ENCODE measurements around the gene ADAP1. TPM values are rescaled to one million over a fixed set of nuclear protein-coding genes. Genes with fewer than 3 reads are reported as not detected.

ADAP1 gene
- polyA plus RNA-seq, 1 donor (not counting 4 experiments of a cell fraction or from before 2014, with no cell fraction given) = 4.3 TPM

DNA sequence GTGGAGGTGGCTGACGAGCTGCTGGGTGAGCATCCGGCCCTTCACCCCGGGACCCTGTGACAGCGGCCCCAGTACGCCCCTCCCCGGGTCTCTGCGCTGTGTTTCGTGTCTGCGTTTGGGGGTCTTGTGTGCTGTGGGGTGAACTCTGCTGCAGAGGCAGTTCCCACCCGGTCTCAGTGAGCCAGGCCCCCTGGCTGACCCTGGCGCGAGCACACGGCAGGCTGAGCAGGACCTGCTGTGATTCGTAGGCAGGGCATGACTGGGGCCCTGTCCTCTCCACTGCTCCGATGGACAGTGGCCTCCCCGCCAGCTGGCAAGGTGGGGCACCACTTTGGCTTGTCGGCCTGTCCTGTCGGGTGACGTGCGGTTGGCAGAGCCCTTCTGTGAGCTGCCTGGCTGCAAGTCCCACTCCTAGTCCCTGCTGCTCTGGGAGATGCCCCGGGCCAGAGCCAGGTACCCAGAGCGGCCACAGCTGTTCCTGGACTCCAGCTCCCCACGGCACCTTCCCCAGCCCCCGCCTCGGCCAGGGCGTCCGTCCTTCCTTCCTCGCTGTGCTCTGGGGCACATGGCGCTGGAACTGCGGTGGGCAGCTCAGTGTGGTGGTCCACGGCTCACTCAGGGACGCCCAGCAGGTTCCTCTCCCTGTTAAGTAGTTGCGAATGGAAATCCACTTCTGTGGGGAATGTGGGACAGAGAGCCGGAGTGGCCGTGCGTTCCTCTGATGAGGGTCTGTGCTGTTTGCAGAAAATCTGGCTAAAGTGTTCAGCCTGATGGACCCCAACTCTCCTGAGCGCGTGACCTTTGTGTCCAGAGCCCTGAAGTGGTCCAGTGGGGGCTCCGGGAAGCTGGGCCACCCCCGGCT is 67.6 kb downstream of the ADAP1 start:
- FAIRE-seq (no peak), DNase-seq (ENCODE audit: low read depth, low spot score) (no peak)
- Histone ChIP-seq H3K4me3 (ENCODE audit: control insufficient read depth in 2 of 3, extremely low read depth in 1 of 3, insufficient read depth in 2 of 3, low read depth in 1 of 3, low read length in 3 of 3) (no peak overlapping the region), H3K4me1 (ENCODE audit: control insufficient read depth, extremely low read depth, insufficient read depth, low read length) (no peaks in the 10 kb centered on the region), H2AFZ (ENCODE audit: control insufficient read depth, low read length) (no peak overlapping the region), H4K20me1 (ENCODE audit: control insufficient read depth, extremely low read depth, insufficient read depth, low read length) (peaks cover 14% of the 10 kb centered on the region), H3K79me2 (ENCODE audit: control insufficient read depth, insufficient read depth, low read length) (peaks cover 72% of the 10 kb centered on the region), H3K27ac (ENCODE audit: control insufficient read depth, insufficient read depth, low read length) (no peak overlapping the region), H3K27me3 (ENCODE audit: control insufficient read depth, extremely low read depth, insufficient read depth, low read length) (no peaks in the 10 kb centered on the region), H3K36me3 (ENCODE audit: control insufficient read depth in 2 of 2, extremely low read depth in 1 of 2, insufficient read depth in 2 of 2, low read length in 2 of 2) (peaks cover 21 to 22% of the 10 kb centered on the region in 2 experiments), H3K9me1 (ENCODE audit: control insufficient read depth, extremely low read depth, insufficient read depth, low read length) (no peaks in the 10 kb centered on the region), H3K4me2 (ENCODE audit: control insufficient read depth, extremely low read depth, insufficient read depth, low read depth, low read length) (no peak overlapping the region), H3K9ac (ENCODE audit: control insufficient read depth, extremely low read depth, insufficient read depth, low read length) (no peak overlapping the region), H3K9me3 (ENCODE audit: control insufficient read depth, low read depth, low read length) (no peaks in the 10 kb centered on the region)
- no peak for TF ChIP-seq CTCF (optimal IDR thresholded peaks at IDR 0.05 in 1 of 3, IDR thresholded peaks at IDR 0.05 in 1 of 3, conservative IDR thresholded peaks at IDR 0.05 in 1 of 3; ENCODE audit: extremely low read depth in 1 of 3, insufficient read depth in 2 of 3, low read length in 3 of 3)
- TF ChIP-seq EZH2 (IDR thresholded peaks at IDR 0.05; ENCODE audit: low read length) = no peak
- dilution Hi-C loops (cut with MboI; ENCODE audit: extremely low pct_ligation_motif_present, low sequenced_read_pairs) = no loop called here

- DNase-seq (ENCODE audit: low read depth, low spot score) = no peak
- Histone ChIP-seq H3K4me1 (ENCODE audit: control insufficient read depth, extremely low read depth, insufficient read depth, low read length) (no peaks in the 10 kb centered on the region), H3K79me2 (ENCODE audit: control insufficient read depth, insufficient read depth, low read length) (peaks cover 80% of the 10 kb centered on the region)
Measured at GRCh38 chr7:885893-886625, 68.4 kb downstream of the ADAP1 start.

More at GRCh38 chr7:885893-886625, 68.4 kb downstream of the ADAP1 start:
- no peak overlapping the region for H3K4me2 ChIP-seq (ENCODE audit: control insufficient read depth, extremely low read depth, insufficient read depth, low read depth, low read length)
- TF ChIP-seq CTCF (optimal IDR thresholded peaks at IDR 0.05 in 1 of 3, IDR thresholded peaks at IDR 0.05 in 1 of 3, conservative IDR thresholded peaks at IDR 0.05 in 1 of 3; ENCODE audit: extremely low read depth in 1 of 3, insufficient read depth in 2 of 3, low read length in 3 of 3) = no peak
- TF ChIP-seq EZH2 (IDR thresholded peaks at IDR 0.05; ENCODE audit: low read length) = no peak
- no peak overlapping the region for H3K4me3 ChIP-seq (ENCODE audit: control insufficient read depth in 2 of 3, extremely low read depth in 1 of 3, insufficient read depth in 2 of 3, low read depth in 1 of 3, low read length in 3 of 3)
- dilution Hi-C loops (cut with MboI; ENCODE audit: extremely low pct_ligation_motif_present, low sequenced_read_pairs) = no loop called here
- no peaks in the 10 kb centered on the region for H3K9me3 ChIP-seq (ENCODE audit: control insufficient read depth, low read depth, low read length)
- H3K36me3 ChIP-seq (ENCODE audit: control insufficient read depth in 2 of 2, extremely low read depth in 1 of 2, insufficient read depth in 2 of 2, low read length in 2 of 2) = peaks cover 16 to 18% of the 10 kb centered on the region in 2 experiments
- no peak overlapping the region for H3K9ac ChIP-seq (ENCODE audit: control insufficient read depth, extremely low read depth, insufficient read depth, low read length)
- FAIRE-seq = no peak
- no peak overlapping the region for H3K27ac ChIP-seq (ENCODE audit: control insufficient read depth, insufficient read depth, low read length)
- H2AFZ ChIP-seq (ENCODE audit: control insufficient read depth, low read length) = no peak overlapping the region
- H4K20me1 ChIP-seq (ENCODE audit: control insufficient read depth, extremely low read depth, insufficient read depth, low read length) = peaks cover 14% of the 10 kb centered on the region
- H3K9me1 ChIP-seq (ENCODE audit: control insufficient read depth, extremely low read depth, insufficient read depth, low read length) = no peaks in the 10 kb centered on the region
- H3K27me3 ChIP-seq (ENCODE audit: control insufficient read depth, extremely low read depth, insufficient read depth, low read length) = no peaks in the 10 kb centered on the region

Measured in keratinocyte (primary cell).